Midbrain (tissue), 1 donor: Measurements from ENCODE around the gene CENPN.

Experiments used
- DNase-seq: peaks from one replicate; lab custom pipeline; 2025; lab: John Stamatoyannopoulos, UW

Gene CENPN, protein sequence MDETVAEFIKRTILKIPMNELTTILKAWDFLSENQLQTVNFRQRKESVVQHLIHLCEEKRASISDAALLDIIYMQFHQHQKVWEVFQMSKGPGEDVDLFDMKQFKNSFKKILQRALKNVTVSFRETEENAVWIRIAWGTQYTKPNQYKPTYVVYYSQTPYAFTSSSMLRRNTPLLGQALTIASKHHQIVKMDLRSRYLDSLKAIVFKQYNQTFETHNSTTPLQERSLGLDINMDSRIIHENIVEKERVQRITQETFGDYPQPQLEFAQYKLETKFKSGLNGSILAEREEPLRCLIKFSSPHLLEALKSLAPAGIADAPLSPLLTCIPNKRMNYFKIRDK

DNA sequence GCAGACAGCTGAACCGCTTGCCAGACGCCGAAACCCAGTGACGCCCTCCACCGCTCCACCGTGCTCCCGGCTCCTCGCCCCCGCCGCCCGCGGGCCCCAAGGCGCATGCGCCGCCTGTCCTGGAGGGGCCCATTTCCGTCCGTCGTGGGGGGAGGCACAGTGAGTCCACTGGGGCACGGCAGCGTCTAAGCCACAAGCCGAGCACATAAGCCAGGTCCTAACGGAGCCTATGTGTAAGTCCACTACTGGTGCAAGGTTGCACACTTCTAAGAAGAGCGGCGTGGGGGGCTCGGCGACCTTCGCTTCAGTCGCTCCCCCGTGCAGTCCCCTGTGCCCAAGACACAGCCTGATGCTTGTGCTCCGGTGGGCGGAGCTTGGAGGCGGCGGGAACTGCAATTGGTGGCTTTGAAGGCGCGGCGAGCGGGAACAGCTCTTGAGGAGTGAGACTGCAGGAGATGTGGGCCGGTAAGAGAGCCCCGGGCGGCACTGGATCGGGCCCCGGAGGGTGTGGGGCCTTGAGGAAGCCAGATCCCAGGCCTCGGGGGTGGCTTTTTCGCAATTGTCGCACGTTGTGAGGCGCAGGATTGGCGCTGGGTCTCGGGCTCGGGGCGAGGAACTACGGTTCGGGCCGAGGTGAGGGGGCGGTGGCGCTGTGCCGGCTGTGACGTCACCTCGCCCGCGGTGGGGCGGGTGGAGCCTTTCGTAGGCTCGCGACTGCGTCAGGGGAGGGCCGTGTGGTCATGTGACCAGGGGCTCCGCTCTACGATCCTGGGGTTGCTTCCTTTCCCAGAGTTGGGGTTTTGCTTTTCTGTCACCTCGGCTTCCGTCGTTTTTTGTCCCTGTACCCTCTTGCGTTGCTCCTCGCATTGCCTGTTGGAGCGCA, at the start of gene CENPN, which contains the start of gene CMC2:
CENPN (plus strand) TSS at position 402 of the 883 bp plus-strand sequence. CDS start 4,726 bp downstream, outside the sequence.
CMC2 (minus strand) TSS at position 73 of the 883 bp plus-strand sequence. CDS start 9,491 bp downstream, outside the sequence.
- peak; percentile 98 for DNase-seq

DNA sequence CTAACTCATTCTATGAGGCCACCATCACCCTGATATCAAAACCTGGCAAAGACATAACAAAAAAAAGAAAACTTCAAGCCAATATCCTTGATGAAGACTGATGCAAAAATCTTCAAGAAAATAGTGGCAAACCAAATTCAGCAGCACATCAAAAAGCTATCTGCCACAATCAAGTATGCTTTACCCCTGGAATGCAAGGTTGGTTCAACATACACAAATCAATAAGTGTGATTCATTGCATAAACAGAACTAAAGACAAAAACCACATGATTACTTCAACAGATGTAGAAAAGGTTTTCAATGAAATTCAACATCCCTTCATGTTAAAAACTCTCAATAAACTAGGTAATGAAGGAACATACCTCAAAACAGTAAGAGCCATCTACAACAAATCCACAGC, 48.7 kb upstream of the CENPN start:
- no peak for DNase-seq

GRCh38 chr16:80962879-80963278, 44.1 kb upstream of the CENPN start:
- no peak for DNase-seq

DNA sequence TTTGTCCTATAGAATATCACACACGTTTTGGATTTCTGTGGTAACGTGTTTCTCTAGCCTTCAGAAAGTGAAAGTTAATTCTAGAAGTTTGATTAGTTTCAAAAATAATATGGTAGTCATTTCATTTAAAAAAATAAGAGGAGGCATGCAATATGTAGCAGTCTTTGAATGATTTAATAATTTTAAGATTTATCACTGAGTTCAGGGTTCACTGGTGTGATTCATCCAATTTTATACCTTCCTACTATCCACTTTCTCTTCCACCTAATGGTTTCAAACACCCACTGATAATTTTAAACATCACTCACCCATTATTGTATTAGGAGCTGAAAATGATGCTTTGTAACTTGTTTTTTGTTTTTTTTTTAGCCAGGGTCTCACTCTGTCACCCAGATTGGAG, 42.7 kb upstream of the CENPN start:
- no peak for DNase-seq

DNA sequence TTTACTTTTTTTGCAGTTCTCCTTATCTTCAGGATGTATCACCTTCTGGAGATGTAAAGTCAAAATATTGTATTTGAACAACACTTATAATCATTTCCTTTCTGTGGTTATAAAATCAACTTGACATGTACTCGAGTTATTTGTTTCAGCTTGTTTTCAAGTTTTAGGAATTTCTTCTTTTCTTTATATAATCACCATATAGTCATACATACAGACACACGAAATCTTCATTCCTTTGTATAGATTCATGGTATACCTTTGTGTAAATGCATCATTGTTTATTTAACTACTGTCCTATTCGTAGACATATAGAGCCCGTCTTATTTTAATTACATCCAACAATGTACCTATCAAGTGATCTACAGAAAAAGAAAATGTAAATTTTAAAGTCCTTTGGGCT, 40.4 kb upstream of the CENPN start:
- DNase-seq = no peak

- no peak for DNase-seq
Observed at GRCh38 chr16:80968386-80969113, 38.5 kb upstream of the CENPN start.

DNA sequence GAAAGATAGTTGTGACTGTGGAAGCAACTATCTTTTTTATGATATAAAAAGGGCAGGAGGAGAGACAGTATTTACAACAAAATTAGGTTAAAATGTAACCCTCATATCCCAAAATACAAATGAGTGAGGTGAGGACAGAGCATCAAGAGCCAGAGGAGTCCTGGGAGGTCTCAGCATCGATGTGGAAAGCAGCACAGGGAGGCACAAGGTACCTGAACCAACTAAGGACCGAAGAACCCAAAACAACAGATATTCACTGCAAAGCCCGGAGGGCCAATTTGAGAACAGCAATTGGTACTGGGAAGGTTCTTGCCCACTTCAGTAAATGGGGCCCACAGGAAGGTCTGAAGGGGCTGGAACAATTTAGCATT, 37.9 kb upstream of the CENPN start:
- DNase-seq = no peak

DNA sequence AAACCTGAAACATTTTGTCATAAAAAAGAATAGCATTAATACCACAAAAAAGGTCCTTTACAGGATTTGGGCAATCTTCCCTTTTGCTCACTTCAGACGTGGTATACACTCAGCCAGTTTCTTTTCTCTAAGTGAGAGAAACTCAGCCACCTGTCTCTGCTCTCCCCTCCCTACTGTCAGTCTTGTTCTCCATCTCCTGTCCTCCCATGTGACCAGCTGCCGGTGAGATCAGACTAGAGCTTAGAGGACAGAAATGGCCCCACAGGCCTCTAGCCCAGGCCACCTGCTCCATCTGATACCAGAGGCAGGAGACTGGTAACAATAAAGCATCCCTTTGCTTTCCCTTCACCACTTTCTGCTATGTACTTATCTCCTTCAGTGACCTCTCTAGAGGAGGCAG, 35.2 kb upstream of the CENPN start:
- DNase-seq = no peak

GRCh38 chr16:80972611-80973010, 34.4 kb upstream of the CENPN start:
- DNase-seq = no peak

DNA sequence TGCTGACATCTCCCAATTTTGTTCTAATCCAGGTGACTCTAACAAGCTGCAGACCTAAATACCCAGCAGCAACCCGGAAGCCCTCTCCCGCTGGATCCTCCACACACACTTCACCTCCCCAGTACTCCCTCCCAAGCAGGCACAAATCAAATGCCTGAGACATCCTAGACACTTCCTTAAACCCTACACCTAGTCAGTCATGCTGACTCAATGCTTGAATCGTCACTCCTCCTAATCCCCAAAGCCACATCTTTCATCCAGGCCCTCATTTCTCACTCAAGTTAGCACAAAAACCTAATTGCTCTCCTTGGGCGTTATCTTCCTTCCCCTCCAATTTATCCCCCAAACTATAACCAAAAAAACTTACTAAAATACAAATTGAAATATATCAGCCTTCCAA, 33.0 kb upstream of the CENPN start:
- DNase-seq = no peak

DNA sequence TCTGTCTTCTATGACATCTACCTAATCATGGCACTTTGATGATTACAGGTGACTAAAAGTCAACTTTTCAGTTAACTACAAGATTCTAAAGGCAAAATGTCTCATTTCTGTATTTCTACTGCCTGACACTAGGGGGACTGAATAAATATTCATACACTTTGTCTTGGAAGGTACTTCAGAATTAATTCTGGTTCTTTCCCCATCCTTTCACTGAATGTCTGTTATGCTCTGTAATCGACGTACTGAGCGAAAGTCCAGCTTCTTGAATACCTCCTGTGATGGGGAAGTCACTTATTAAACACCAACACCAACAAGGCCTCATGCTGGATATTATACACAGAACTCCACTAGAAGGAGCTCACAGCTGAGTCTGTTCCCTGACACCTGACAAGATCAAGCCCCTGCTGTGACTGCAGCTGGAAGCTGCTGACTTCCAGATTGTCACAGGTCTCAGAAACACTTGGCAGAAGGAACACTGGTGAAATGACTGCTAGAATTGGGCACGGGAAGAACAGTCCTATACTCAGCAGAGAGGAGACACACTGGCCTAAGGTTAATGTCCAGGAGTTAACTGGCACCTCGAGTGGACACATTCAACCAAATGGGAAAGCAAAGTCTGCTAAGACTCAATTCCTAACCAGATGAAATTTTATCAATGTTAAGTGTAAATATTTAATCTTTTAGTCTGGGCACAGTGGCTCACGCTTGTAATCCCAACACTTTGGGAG, 32.2 kb upstream of the CENPN start:
- DNase-seq = no peak

- no peak for DNase-seq
Observed at GRCh38 chr16:80976946-80977345, 30.1 kb upstream of the CENPN start.

DNA sequence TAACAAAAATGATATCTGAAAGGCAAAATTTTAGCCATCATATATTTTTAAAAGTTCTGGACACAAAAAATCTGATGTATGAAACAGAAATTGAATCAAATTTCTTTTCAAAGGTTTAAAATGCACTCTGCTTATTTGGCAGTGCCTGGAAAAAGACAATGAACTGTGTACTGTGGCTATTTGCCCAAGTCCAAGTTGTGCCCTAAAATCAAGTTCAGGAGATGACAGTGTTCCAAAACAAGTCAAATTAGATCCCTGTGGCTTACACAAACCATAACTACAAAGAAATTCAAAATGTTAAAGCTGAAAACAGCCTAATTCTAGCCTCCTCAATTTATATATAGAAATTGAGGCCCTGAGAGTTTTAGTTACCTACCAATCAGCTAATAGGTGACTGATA, 25.9 kb upstream of the CENPN start:
- peak; percentile 37 for DNase-seq

- DNase-seq = no peak
Observed at GRCh38 chr16:80982646-80983045, 24.4 kb upstream of the CENPN start.

- DNase-seq = no peak
Observed at GRCh38 chr16:80984124-80984892, 22.7 kb upstream of the CENPN start.

GRCh38 chr16:80985611-80986010, 21.4 kb upstream of the CENPN start:
- DNase-seq = no peak

GRCh38 chr16:80986557-80986956, 20.5 kb upstream of the CENPN start:
- no peak for DNase-seq

DNA sequence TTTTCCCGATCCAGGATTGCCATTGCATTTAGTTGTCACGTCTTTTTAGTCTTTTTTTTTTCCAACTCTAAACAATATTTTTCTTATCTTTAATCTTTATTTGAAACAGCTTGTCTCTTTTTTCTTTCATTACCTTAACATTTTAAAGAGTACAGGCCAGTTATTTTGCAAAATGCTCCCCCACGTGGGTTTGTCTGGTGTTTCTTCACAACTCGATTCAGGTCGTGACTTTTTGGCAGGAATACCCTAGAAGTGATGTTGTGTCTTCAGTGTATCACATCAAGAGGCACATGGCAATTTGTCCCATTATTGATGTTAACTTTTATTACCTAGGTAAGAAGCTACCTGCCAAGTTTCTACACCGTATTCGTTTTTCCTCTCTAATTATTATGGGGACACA, 18.3 kb upstream of the CENPN start:
- no peak for DNase-seq

DNA sequence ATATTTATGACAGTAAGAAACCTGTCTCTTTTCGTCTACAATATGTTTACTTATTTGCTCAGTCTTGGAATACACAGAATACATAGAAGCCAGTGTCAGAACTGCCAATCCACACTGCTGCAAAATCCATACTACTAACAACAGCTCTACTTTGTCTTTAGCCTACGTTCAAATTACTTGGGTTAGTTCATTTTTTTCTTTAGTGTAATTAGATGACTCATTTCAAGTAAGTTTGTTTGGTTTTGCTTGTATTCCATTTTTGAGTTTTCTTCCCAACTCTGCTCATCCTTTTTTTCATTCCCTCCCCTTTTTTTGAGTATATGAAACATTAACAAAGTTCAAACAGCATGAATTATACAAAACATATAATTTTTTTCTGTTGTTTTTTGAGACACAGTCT, 17.2 kb upstream of the CENPN start:
- no peak for DNase-seq

GRCh38 chr16:80990577-80990976, 16.4 kb upstream of the CENPN start:
- no peak for DNase-seq

- no peak for DNase-seq
Observed at GRCh38 chr16:80990978-80991377, 16.0 kb upstream of the CENPN start.
